ENCODE results near the gene NPIPB6. TPM values are rescaled to one million over a fixed set of nuclear protein-coding genes. Genes with fewer than 3 reads are reported as not detected.

Gene NPIPB6
- total and polyA plus RNA-seq, 2 experiments from 2014 or later = 1.5 to 1.8 TPM

- no peaks in the 10 kb centered on the region for H3K9me3 Mint-ChIP-seq
- no peak overlapping the region for H2AFZ ChIP-seq
- TF ChIP-seq EZH2 (IDR thresholded peaks at IDR 0.05; ENCODE audit: low read depth, unreplicated experiment) (no peak), CTCF (conservative IDR thresholded peaks at IDR 0.05; ENCODE audit: low read depth in 2 of 2) (no peak), STAT1 (IDR thresholded peaks at IDR 0.05; ENCODE audit: unreplicated experiment) (no peak), ETS1 (IDR thresholded peaks at IDR 0.05) (no peak), ZNF114 (CRISPR knock-in tag; IDR thresholded peaks at IDR 0.05) (no peak), CREB1 (CRISPR knock-in tag; IDR thresholded peaks at IDR 0.05; ENCODE audit: low read depth) (no peak), REST (IDR thresholded peaks at IDR 0.05; ENCODE audit: unreplicated experiment) (no peak), NANOG (IDR thresholded peaks at IDR 0.05; ENCODE audit: borderline replicate concordance) (no peak), ZNF462 (CRISPR knock-in tag; IDR thresholded peaks at IDR 0.05) (no peak), EZH2phosphoT487 (IDR thresholded peaks at IDR 0.05; ENCODE audit: unreplicated experiment) (no peak), POLR2AphosphoS5 (IDR thresholded peaks at IDR 0.05; ENCODE audit: low read depth) (no peak), JUNB (IDR thresholded peaks at IDR 0.05; ENCODE audit: unreplicated experiment) (no peak), ZNF331 (CRISPR knock-in tag; IDR thresholded peaks at IDR 0.05; ENCODE audit: low read depth) (no peak)
- H3K27ac Mint-ChIP-seq = no peak overlapping the region
- peaks cover 28% of the 10 kb centered on the region for H3K36me3 Mint-ChIP-seq (ENCODE audit: low read depth)
- H3K4me3 Mint-ChIP-seq = no peak overlapping the region
- H4K20me1 ChIP-seq (replicated peaks; ENCODE audit: insufficient read depth) = peaks cover 6% of the 10 kb centered on the region; the same call in 1 of the 2 replicates
- no peaks in the 10 kb centered on the region for H3K79me2 ChIP-seq (replicated peaks; ENCODE audit: insufficient read depth)
- peaks cover 18% of the 10 kb centered on the region for H3K27me3 Mint-ChIP-seq (ENCODE audit: insufficient read depth, low read depth, poor library complexity)
- H3K4me3 ChIP-seq = no peak overlapping the region
- H3K27ac ChIP-seq (ENCODE audit: low read depth) = no peak overlapping the region
- H3K4me1 Mint-ChIP-seq = peaks cover 6% of the 10 kb centered on the region; the same call in 1 of the 3 replicates
- H3K4me2 ChIP-seq = no peak overlapping the region
- H3K36me3 ChIP-seq (ENCODE audit: insufficient read depth) = no peaks in the 10 kb centered on the region; the same call in 1 of the 2 replicates
- no peak for ATAC-seq
- H3K9me2 ChIP-seq (ENCODE audit: insufficient read depth) = no peaks in the 10 kb centered on the region
- H3K4me1 ChIP-seq (ENCODE audit: insufficient read depth) = no peaks in the 10 kb centered on the region; the same call in 1 of the 2 replicates
- H3F3A ChIP-seq (replicated peaks; ENCODE audit: low read depth) = no peaks in the 10 kb centered on the region
- H3K27me3 ChIP-seq (ENCODE audit: insufficient read depth) = no peaks in the 10 kb centered on the region
- DNase-seq (ENCODE audit: low spot score) = no peak
Observed at GRCh38 chr16:28318042-28318744, 45.1 kb downstream of the NPIPB6 start.
